CD4-positive, alpha-beta T cell treated with Interleukin-12 subunit alpha and Interleukin-12 subunit beta, for 1 hour (primary cell): ENCODE data around the gene PHLDB3.
A peak's percentile ranks its signal among the peaks of the same experiment; 100 is the strongest.
"Not testable (repeated sequence)": the region's sequence is repeated elsewhere in the genome, so short reads cannot be mapped to it uniquely, and the experiment has no call there.

Experiments used
- DNase-seq: peaks from one replicate; pipeline ENCODE4 v3.0.0-alpha.2; 2020

Gene PHLDB3

DNA sequence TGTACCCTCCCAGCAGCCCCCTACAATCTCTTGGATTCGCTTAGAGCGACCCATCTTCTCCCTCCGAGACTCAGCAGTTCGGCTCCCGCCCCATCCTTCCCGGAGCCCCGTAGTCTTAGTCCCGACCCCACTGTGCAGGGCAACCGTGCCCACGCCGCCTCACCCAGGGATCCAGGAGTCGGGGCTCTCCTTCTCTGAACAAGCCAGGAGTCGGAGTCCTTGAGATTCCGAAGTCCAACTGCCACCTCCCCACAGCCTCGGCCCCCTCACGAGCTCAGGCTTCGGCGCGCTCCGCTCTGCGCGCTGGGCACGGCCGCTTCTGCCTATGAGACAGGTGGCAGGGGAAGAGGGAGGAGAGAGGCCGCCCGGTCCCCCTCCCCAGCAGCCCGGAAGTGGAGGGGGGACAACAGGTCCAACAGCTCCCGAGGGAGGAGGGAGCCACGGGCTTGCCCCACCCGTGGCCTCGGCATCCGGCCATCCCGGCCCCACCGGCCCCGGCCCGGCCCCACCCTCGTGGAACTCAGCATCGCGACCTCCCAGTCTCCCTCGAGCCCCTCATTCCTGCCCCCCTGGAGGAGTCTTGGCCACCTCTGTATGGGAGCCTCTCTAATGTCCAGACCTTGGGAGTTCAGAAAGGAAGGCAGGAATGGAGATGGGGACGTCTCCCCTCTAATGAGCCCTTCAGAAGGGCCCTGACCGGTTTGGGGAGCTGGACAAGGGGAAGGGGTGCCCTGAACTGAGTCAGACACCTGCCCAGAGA, at the start of gene PHLDB3:
TSS of gene PHLDB3 (minus strand) at position 321 of the 760 bp plus-strand sequence. CDS start 628 bp downstream, outside the sequence.
- peak; percentile 63 for DNase-seq

DNA sequence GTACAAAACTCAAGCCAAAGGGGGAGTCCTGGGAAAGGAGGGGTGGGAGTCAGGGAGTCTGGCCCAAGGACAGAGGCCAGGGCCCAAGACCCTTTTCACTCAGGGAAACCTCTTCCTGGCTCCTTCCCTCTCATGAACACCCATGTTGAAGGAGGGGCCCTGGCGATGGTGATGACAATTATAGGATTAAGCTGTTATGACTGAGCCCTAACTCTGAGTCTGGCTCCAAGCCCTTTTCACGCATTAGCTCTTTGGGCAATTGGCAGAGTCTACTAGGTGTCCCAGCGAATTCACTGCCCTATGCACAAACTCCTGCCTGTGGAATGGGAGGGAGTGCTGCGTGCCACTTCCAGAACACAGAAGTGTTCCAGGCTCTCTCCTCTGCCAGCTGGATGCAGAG, 49.1 kb upstream of the PHLDB3 start:
- DNase-seq, result no peak

DNA sequence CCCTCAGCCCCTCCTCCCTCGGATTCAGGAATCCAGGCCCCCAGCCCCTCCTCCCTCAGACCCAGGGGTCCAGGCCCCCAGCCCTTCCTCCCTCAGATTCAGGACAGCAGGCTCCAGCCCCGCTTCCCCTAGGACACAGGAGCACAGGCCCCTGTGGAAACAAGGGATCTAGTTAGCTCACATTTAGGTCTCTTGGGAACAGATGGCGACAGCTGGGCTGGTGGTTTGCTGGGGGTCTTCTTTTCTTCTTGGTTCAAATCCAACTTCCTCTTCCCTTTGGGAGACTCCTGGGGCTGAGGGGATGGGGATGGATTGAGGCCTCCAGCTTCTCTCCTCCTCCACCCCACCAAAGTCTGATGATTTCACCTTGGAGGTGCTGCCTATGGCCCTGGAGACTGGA, 48.1 kb upstream of the PHLDB3 start:
- no peak for DNase-seq

GRCh38 chr19:43552198-43552450, 47.6 kb upstream of the PHLDB3 start:
- no peak for DNase-seq

DNA sequence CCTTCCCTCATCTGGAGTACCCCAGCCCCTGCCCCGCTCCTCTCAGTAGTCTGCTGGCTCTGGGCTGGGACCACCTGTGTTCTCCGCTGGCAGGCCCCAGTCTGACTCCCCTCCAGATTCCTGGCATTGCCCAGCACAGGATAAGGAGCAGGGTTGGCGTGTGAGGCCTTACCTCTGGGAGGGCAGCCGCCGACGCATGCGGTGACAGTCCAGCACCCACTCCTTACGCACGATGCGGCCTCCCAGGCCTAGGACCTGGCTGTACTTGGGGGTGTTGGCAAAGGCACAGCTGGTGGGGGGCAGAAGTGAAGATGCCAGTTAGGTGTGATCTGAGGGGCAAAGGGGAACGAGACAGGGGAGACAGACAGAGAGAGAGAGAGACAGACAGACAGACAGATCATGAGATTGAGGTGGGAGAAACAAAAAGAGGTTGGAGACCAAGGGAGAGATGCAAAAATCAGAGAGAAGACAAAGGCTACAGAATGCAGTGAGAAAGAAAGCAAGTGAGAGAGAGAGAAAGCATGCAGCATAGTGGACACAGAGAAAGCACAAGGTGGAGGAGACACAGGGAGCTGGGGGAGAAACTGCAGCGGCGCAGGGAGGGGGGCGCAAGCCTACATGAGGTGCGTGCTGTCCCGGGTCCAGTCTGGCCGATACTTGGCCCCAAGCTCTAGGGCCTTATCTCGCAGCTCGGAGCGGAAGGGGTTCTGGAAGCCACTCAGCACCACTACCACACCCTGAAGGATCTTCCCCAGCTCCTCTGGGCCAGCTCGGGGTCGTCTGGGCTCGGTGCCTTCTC, 47.1 kb upstream of the PHLDB3 start:
- no peak for DNase-seq

DNA sequence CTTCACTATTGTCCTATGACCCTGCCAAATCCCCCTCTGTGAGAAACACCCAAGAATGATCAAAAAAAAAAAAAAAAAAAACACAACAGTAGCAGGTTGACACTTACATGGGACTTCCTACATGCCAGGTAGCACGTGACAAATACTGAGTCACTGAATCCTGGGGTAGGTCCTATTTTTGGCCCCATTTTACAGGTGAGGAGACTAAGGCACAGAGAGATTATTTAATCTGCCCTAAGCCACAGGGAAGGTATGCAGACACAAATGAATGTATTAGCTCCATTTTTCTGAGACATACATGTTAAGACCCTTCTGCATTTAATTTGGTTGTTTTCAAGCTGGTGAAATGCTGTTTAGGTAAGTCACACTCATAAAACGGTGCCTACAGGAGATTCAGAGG, 44.2 kb upstream of the PHLDB3 start:
- no peak for DNase-seq

DNA sequence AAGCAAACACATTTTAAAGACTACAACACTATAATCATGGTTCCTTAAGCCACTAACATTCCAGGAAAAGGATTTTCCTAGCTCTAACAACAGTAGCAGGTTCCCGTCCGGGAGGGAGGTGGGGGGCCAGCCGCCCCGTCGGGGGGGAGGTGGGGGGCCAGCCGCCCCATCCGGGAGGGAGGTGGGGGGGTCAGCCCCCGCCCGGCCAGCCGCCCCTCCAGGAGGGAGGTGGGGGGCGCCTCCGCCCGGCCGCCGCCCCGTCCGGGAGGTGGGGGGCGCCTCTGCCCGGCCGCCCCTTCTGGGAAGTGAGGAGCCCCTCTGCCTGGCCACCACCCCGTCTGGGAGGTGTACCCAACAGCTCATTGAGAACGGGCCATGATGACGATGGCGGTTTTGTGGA, 43.4 kb upstream of the PHLDB3 start:
- DNase-seq, result not testable (repeated sequence)

- no peak for DNase-seq
Observed at GRCh38 chr19:43546581-43546980, 42.0 kb upstream of the PHLDB3 start.

GRCh38 chr19:43545981-43546380, 41.4 kb upstream of the PHLDB3 start:
- DNase-seq, result no peak

DNA sequence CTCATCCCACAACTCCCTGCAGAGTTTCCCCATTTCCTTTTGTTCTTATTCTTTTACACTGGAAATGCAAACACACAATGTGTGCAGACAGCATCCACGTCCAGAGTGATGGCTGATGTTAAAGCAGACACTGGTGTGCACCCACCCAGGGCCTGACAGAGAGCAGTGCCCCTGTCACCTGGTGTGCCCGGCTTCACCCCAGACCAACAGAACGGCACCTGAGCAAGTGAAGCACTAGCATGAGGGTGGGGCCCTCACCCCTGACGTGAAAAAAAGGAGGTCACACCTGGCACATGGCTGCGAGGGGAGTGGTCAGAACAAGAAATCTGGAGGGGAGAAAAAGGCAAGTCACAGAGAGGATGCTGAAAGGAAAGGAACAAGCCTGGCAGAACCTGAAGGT, 40.7 kb upstream of the PHLDB3 start:
- DNase-seq, result no peak

DNA sequence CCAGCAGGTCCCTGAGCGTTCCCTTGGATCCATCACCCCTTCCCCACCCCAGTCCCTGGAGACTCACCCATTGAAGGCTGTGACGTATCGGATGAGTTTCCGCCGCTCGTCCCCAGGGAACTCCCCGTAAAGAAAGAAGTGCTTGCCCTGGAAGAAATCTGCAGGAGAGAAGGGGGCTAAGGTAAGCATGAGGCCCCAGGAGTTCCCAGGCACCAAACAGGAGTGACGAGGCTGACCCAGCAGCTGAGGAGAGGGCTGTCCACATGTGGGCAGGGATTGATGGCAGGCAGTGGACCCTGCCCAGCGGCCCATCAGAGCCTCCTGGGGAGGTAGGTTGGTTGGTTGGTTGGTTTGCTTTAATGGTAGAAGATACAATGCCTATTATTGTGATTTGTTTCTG, 39.5 kb upstream of the PHLDB3 start:
- no peak for DNase-seq

DNA sequence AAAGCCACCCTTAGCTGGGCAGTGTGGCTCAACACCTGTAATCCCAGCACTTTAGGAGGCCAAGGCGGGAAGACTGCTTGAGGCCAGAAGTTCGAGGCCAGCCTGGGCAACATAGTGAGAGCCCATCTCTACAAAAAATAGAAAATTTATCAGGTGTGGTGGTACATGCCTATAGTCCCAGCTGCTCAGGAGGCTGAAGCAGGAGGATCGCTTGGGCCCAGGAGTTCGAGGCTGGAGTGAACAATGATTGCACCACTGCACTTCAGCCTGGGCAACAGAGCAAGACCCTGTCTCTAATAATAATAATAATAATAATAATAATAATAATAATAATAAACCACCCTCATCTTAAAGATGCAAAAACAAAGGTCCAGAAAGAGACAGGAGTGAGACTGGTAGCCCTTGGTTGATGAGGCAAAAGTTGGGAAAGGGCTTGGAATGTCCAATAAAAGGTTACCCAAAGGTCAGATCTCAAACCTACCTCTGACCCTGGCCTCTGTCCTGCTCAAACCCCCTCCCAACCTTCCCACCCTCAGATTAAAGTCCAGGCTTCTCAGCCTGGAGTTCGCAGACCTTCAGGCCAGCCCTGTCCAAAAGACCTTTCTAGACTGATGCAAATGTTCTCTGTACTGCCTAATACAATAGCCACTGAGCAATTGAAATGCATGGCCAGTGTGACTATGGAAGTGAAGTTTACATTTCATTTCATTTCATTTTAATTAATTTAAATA, 37.5 kb upstream of the PHLDB3 start:
- no peak for DNase-seq

DNA sequence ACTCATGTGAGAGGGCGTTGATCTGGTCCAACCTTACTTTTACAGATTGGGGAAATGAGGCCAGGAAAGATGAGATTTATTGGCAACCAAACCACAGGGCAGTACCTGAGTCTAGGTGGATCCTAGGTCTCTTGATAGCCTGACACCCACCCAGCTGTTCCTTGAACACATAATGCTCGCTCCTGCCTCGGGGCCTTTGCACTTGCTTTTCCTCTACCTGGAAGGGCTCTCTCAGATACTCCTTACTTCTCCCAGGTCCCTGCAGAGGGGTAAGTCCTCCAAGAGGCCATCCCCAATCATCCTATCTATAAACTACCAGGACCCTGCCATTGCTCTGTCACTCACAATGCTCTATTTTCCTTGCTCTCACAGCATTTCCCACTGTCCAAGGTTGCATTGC, 35.8 kb upstream of the PHLDB3 start:
- no peak for DNase-seq

DNA sequence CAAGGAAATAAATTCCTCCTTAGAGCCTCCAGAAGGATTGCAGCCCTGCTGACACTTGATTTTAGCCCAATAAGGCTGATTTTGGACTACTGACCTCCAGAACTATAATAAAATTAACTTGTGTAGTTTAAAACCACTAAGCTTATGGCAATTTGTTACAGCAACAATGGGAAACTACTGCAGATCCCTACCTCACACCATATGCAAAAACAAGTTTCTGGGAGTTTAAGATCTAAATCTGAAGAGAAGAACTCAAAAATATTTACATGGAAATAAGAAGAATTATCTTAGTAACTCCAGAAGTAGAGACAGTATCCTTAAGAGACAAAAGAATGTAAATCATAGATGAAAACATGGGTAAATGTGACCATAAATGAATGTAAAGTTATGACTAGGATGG, 34.4 kb upstream of the PHLDB3 start:
- DNase-seq, result no peak

- peak; percentile 28 for DNase-seq
Observed at GRCh38 chr19:43534816-43535761, 30.5 kb upstream of the PHLDB3 start.

GRCh38 chr19:43534305-43534815, 29.8 kb upstream of the PHLDB3 start:
- no peak for DNase-seq

DNA sequence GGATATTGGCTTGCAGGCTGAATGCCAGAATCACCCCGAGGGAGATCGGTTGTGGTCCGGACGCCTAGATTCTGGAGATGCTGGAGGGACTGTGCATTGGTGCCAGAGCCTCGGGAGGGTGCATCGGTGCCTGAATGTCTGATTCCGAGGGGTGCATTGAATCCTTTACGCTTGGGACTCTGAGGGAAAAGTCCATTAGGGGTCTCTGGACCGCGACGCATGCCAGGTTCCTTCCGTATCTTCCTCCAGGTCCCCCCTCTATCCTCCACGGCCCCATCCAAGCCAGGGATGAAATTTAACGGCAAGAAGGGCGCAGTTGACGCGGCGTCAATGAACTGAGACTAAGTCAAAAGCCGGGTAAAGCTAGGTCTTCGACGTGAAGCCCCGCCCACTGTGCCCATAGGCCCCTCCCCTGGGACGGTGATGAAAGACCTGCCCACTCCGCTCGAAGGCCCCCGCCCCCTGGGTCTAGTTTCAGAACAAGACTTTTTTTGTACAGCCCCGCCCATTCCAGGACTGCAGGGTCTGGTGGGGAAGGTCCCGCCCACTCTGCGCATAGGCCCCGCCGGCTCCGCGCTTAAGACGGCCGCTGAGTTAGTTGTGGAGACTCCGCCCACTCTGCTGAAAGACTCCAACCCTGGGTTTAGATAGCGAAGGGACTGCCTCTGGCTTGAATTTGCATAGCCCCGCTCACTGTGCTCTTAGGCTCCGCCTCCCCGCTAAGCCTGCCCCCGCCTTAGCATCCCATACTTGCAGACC, 29.2 kb upstream of the PHLDB3 start:
- peak; percentile 95 for DNase-seq

- peak; percentile 86 for DNase-seq
Observed at GRCh38 chr19:43532962-43533545, 28.5 kb upstream of the PHLDB3 start, which contains the start of gene ZNF575. Gene ZNF575 (plus strand): TSS chr19:43533188. CDS start chr19:43534423, 1,235 bp downstream.

- no peak for DNase-seq
Observed at GRCh38 chr19:43532571-43532961, 28.0 kb upstream of the PHLDB3 start.

GRCh38 chr19:43527860-43528622, 23.5 kb upstream of the PHLDB3 start:
- no peak for DNase-seq
